Regular cardiac myocyte (primary cell): Measurements from ENCODE around the gene RETREG1. TPM values are rescaled to one million over a fixed set of nuclear protein-coding genes. Genes with fewer than 3 reads are reported as not detected.

Experiments
- total RNA-seq: library from RNA; depleted of rRNA; stranded (reverse); fragments of >200 nt; gene quantifications from 2 replicates; pipeline ENCODE4 v1.2.3, GENCODE V29; 2014

Gene RETREG1
- 0.38 and 1.4 TPM in 2 replicates for total RNA-seq

GRCh38 chr5:16616536-16617273 is at the start of gene RETREG1:
Gene RETREG1, minus strand, starts transcription at chr5:16616997. Its CDS starts 26 bp downstream, at chr5:16616971.

DNA sequence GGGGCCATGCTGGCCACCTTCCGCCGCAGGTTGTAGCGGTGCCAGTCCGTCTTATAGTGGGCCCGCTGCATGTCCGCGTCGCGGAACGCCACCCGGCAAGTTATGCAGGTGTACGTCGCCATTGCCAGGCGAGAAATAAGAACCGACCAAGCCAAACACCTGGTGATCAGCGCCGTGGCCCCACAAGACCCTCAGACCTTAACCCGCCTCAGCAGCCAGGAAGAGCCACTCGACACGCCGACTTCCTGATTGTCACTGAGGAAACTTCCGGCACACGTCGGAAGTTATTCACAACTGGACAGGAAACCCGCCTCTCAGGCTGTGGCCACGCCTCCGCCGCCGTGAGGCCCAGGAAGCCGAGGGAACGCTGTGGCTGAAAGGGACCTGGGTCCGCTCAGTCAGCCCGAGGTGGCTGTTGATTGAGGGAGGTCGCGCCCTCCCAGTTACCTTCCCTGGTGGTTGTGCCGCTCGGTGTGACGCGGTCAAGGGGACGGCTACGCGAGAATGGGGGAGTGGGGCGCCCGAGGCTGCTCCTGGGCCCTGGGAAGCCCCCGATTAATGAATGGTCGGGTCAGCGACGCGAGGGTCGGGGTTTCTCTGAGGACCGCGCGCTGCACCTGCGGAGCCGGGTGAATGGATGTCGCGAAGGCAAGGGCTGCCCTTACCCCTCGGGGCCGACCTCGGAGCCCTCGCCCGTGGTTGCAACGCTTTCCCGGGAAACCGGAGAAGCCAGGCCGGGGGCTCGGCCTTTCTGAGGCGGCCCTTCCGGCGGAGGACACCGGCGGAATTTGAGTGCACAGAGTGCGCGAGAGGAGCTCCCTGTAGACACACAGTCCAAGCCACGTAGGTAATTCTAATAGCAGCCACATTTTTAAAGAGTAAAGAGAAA is 151.0 kb downstream of the RETREG1 start, which contains the start of gene ZNF622:
ZNF622 (minus strand) TSS at position 257 of the 889 bp plus-strand sequence; CDS start at position 122, 135 bp downstream.

Other genes starting within 250 kb of the RETREG1 start
- 64.3 and 67.1 TPM in 2 replicates for gene ZNF622, start 151.2 kb downstream of the RETREG1 start, total RNA-seq